Calu3 (cell line): Measurements from ENCODE around the gene TK2. TPM values are rescaled to one million over a fixed set of nuclear protein-coding genes. Genes with fewer than 3 reads are reported as not detected.

Experiments
- BruUV-seq: library from RNA; stranded (reverse); fragments of 400-500 nt; replicated peaks from 2 replicates; lab custom pipeline; 2021; lab: Mats Ljungman, UMichigan
- CTCF ChIA-PET: fragments of 300-600 bp; sonication (Branson Sonifier 250); formaldehyde crosslinking; loops from one replicate; lab custom pipeline; 2022; ENCODE audit warnings: antibody characterized with exemption; lab: Charles Lee
- DNase-seq: peaks from one replicate; pipeline ENCODE4 v3.0.0; 2022
- H3K27ac Mint-ChIP-seq: one replicate; pipeline ENCODE4 v1.8.0; 2022; ENCODE audit warnings: mixed read lengths; ENCODE audit not compliant: unreplicated experiment
- H3K27me3 Mint-ChIP-seq: one replicate; pipeline ENCODE4 v1.8.0; 2022; ENCODE audit warnings: mixed read lengths; ENCODE audit not compliant: unreplicated experiment
- H3K36me3 Mint-ChIP-seq: one replicate; pipeline ENCODE4 v1.8.0; 2022; ENCODE audit warnings: mild to moderate bottlenecking, moderate library complexity, mixed read lengths; ENCODE audit not compliant: insufficient read depth, unreplicated experiment
- H3K4me1 Mint-ChIP-seq: one replicate; pipeline ENCODE4 v1.8.0; 2022; ENCODE audit warnings: mild to moderate bottlenecking, low read depth, mixed read lengths; ENCODE audit not compliant: unreplicated experiment
- H3K4me3 Mint-ChIP-seq: one replicate; pipeline ENCODE4 v1.8.0; 2022; ENCODE audit warnings: mild to moderate bottlenecking, low read depth, moderate library complexity, mixed read lengths; ENCODE audit not compliant: unreplicated experiment
- H3K9me3 Mint-ChIP-seq: one replicate; pipeline ENCODE4 v1.8.0; 2022; ENCODE audit warnings: low read depth, mixed read lengths; ENCODE audit not compliant: unreplicated experiment
- CTCF ChIP-seq: fragments of 200-600 bp; IDR thresholded peaks from one replicate; pipeline ENCODE4 v1.8.0; 2022; ENCODE audit warnings: antibody characterized with exemption; ENCODE audit not compliant: unreplicated experiment
- intact Hi-C: fragments of 100-400 bp; cut with micrococcal nuclease; formaldehyde crosslinking; loops from one replicate; pipeline ENCODE4 v1.10.0; 2022; ENCODE audit not compliant: unreplicated experiment
- total RNA-seq: library from RNA; stranded (reverse); gene quantifications from 2 replicates; pipeline ENCODE4 v1.2.3, GENCODE V29; 2022

TK2 gene
- total RNA-seq, 1 experiment from 2014 or later: 53.2 TPM

- intact Hi-C loops: no loop called here
- Mint-ChIP-seq H3K36me3 (no peaks in the 10 kb centered on the region), H3K27me3 (no peaks in the 10 kb centered on the region), H3K9me3 (peaks cover 4% of the 10 kb centered on the region), H3K27ac (no peak overlapping the region), H3K4me3 (no peak overlapping the region), H3K4me1 (peaks cover 7% of the 10 kb centered on the region)
- DNase-seq: no peak
- no TSS peak for BruUV-seq
- no peak for TF ChIP-seq CTCF
- CTCF ChIA-PET: no interaction called here
Observed at GRCh38 chr16:66493490-66494401, 56.2 kb downstream of the TK2 start.

DNA sequence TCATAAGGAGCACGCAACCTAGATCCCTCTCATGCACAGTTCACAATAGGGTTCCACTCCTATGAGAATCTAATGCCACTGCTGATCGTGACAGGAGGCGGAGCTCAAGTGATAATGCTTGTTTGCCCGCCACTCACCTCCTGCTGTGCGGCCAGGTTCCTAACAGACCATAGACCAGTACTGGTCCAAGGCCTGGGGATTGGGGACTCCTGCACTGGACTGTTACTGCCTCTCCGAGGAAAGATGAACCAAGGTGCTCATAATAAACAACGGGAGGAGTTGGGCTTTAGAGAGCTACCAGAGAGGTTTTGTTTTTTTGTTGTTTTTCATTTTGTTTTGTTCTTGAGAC lies 58.2 kb downstream of the TK2 start:
- Mint-ChIP-seq H3K9me3 (no peaks in the 10 kb centered on the region), H3K4me1 (peaks cover 18% of the 10 kb centered on the region), H3K27ac (no peak overlapping the region), H3K4me3 (no peak overlapping the region), H3K27me3 (no peaks in the 10 kb centered on the region), H3K36me3 (peaks cover under 1% of the 10 kb centered on the region)
- no TSS peak for BruUV-seq
- intact Hi-C loops: no loop called here
- no peak for TF ChIP-seq CTCF
- CTCF ChIA-PET: interaction anchor here (1.4 kb wide), 1 partner anchor 13 kb away, joined by 3 read pairs; no protein-coding TSS in a partner anchor
- DNase-seq: no peak

GRCh38 chr16:66490774-66491715 lies 58.9 kb downstream of the TK2 start:
- no TSS peak for BruUV-seq
- CTCF ChIA-PET: interaction anchor here (1.4 kb wide), 1 partner anchor 12 kb away, joined by 3 read pairs; no protein-coding TSS in a partner anchor
- Mint-ChIP-seq H3K27me3 (no peaks in the 10 kb centered on the region), H3K36me3 (peaks cover 4% of the 10 kb centered on the region), H3K9me3 (no peaks in the 10 kb centered on the region), H3K4me3 (no peak overlapping the region), H3K27ac (no peak overlapping the region), H3K4me1 (peaks cover 22% of the 10 kb centered on the region)
- no peak for DNase-seq
- intact Hi-C loops: no loop called here
- TF ChIP-seq CTCF: no peak

DNA sequence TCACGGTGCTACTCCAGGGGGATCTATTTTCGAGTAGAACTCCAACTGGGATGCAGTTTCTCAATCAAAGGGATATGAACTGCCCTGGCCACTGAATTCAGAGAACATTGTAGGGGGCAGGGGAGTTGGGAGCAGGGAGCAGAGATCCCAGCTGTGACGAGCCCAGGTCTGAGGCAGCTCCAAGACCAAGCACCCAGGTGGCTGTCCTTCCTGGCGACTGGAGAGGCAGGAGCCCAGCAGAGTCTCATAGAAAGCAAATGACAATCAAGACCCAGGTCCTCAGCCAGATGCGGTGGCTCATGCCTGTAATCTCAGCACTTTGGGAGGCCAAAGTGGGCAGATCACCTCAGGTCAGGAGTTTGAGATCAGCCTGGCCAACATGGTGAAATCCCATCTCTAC lies 60.1 kb downstream of the TK2 start:
- BruUV-seq: no TSS peak
- H3K4me3 Mint-ChIP-seq: no peak overlapping the region
- intact Hi-C loops: no loop called here
- TF ChIP-seq CTCF: no peak
- peaks cover 22% of the 10 kb centered on the region for H3K4me1 Mint-ChIP-seq
- H3K36me3 Mint-ChIP-seq: peaks cover 8% of the 10 kb centered on the region
- no peak overlapping the region for H3K27ac Mint-ChIP-seq
- no peak for DNase-seq
- CTCF ChIA-PET: no interaction called here
- H3K27me3 Mint-ChIP-seq: no peaks in the 10 kb centered on the region
- no peaks in the 10 kb centered on the region for H3K9me3 Mint-ChIP-seq
